Parathyroid adenoma (tissue), 2 donors: ENCODE measurements around the gene ITPR1.

Experiments used
- H2AFZ ChIP-seq: fragments of 300-600 bp; sonication (generic); one replicate; pipeline ENCODE4 v1.7.0; 2017; ENCODE audit warnings: antibody characterized with exemption, mild to moderate bottlenecking
- H3K27ac ChIP-seq: fragments of 300-600 bp; sonication (generic); one replicate; pipeline ENCODE4 v1.7.0; 2017
- H3K27me3 ChIP-seq: fragments of 300-600 bp; sonication (generic); one replicate; pipeline ENCODE4 v1.7.0; 2017; ENCODE audit warnings: low read length; ENCODE audit not compliant: control insufficient read depth, insufficient read depth
- H3K36me3 ChIP-seq: fragments of 300-600 bp; sonication (generic); one replicate; pipeline ENCODE4 v1.7.0; 2017; ENCODE audit warnings: low read length; ENCODE audit not compliant: control insufficient read depth, insufficient read depth
- H3K4me1 ChIP-seq: fragments of 300-600 bp; sonication (generic); one replicate; pipeline ENCODE4 v1.7.0; 2017; ENCODE audit warnings: control low read depth
- H3K4me2 ChIP-seq: fragments of 300-600 bp; sonication (generic); one replicate; pipeline ENCODE4 v1.7.0; 2017; ENCODE audit warnings: low read length
- H3K4me3 ChIP-seq: fragments of 300-600 bp; sonication (generic); one replicate; pipeline ENCODE4 v1.7.0; 2017; ENCODE audit warnings: low read depth, low read length
- H3K79me2 ChIP-seq: fragments of 300-600 bp; sonication (generic); one replicate; pipeline ENCODE4 v1.7.0; 2017; ENCODE audit warnings: control low read depth
- H3K9ac ChIP-seq: fragments of 300-600 bp; sonication (generic); one replicate; pipeline ENCODE4 v1.7.0; 2017; ENCODE audit warnings: mild to moderate bottlenecking
- H3K9me3 ChIP-seq: fragments of 300-600 bp; sonication (generic); one replicate; pipeline ENCODE4 v1.7.0; 2017; ENCODE audit warnings: low read length; ENCODE audit not compliant: control insufficient read depth
- CTCF ChIP-seq: fragments of 300-600 bp; sonication (generic); IDR thresholded peaks from one replicate; pipeline ENCODE4 v1.7.0; 2017; ENCODE audit warnings: antibody characterized with exemption, mild to moderate bottlenecking
- donor health status: primary hyperparathyroidism.

ITPR1 gene

GRCh38 chr3:4656626-4657328 is 163.6 kb downstream of the ITPR1 start:
- TF ChIP-seq CTCF: no peak
- H3K4me2 ChIP-seq: no peak overlapping the region
- no peak overlapping the region for H2AFZ ChIP-seq
- no peak overlapping the region for H3K9ac ChIP-seq
- no peaks in the 10 kb centered on the region for H3K9me3 ChIP-seq
- H3K27ac ChIP-seq: no peak overlapping the region
- H3K27me3 ChIP-seq: no peaks in the 10 kb centered on the region
- peaks cover 4% of the 10 kb centered on the region for H3K79me2 ChIP-seq
- no peaks in the 10 kb centered on the region for H3K36me3 ChIP-seq
- no peak overlapping the region for H3K4me3 ChIP-seq
- no peaks in the 10 kb centered on the region for H3K4me1 ChIP-seq

- Histone ChIP-seq H2AFZ (no peak overlapping the region), H3K36me3 (no peaks in the 10 kb centered on the region), H3K27me3 (no peaks in the 10 kb centered on the region), H3K79me2 (no peaks in the 10 kb centered on the region), H3K27ac (no peak overlapping the region), H3K4me2 (no peak overlapping the region), H3K9ac (no peak overlapping the region), H3K4me3 (no peak overlapping the region), H3K4me1 (no peaks in the 10 kb centered on the region), H3K9me3 (no peaks in the 10 kb centered on the region)
- no peak for TF ChIP-seq CTCF
Measured at GRCh38 chr3:4660936-4661335, 167.8 kb downstream of the ITPR1 start.

- Histone ChIP-seq H3K4me1 (no peaks in the 10 kb centered on the region), H2AFZ (no peak overlapping the region), H3K36me3 (no peaks in the 10 kb centered on the region), H3K79me2 (no peaks in the 10 kb centered on the region), H3K27ac (no peak overlapping the region), H3K27me3 (no peaks in the 10 kb centered on the region), H3K4me2 (no peak overlapping the region), H3K4me3 (no peak overlapping the region), H3K9me3 (no peaks in the 10 kb centered on the region), H3K9ac (no peak overlapping the region)
- no peak for TF ChIP-seq CTCF
Measured at GRCh38 chr3:4664412-4664811, 171.3 kb downstream of the ITPR1 start.

GRCh38 chr3:4665197-4665596 is 172.0 kb downstream of the ITPR1 start:
- no peak overlapping the region for H3K27ac ChIP-seq
- H3K9ac ChIP-seq: no peak overlapping the region
- H2AFZ ChIP-seq: no peak overlapping the region
- H3K9me3 ChIP-seq: no peaks in the 10 kb centered on the region
- H3K4me1 ChIP-seq: no peaks in the 10 kb centered on the region
- no peak for TF ChIP-seq CTCF
- no peak overlapping the region for H3K4me3 ChIP-seq
- H3K27me3 ChIP-seq: no peaks in the 10 kb centered on the region
- H3K4me2 ChIP-seq: no peak overlapping the region
- no peaks in the 10 kb centered on the region for H3K36me3 ChIP-seq
- H3K79me2 ChIP-seq: no peaks in the 10 kb centered on the region

GRCh38 chr3:4666071-4666470 is 172.9 kb downstream of the ITPR1 start:
- Histone ChIP-seq H3K36me3 (no peaks in the 10 kb centered on the region), H3K4me2 (no peak overlapping the region), H3K27ac (no peak overlapping the region), H3K79me2 (no peaks in the 10 kb centered on the region), H3K27me3 (no peaks in the 10 kb centered on the region), H3K4me1 (no peaks in the 10 kb centered on the region), H3K9me3 (no peaks in the 10 kb centered on the region), H2AFZ (no peak overlapping the region), H3K4me3 (no peak overlapping the region), H3K9ac (no peak overlapping the region)
- no peak for TF ChIP-seq CTCF
